Thyroid gland (tissue), 4 donors: ENCODE measurements around the gene SLC9A1.

ENCODE experiments used
- CTCF ChIP-seq, 6 experiments: fragments of 200-600 bp in 3 of 6; fragments of 450-650 bp in 3 of 6; sonication (generic) in 3 of 6; IDR thresholded peaks; one replicate each; pipeline ENCODE4 v1.5.1; 2016 to 2019; ENCODE audit warnings: antibody characterized with exemption in 6 of 6, mild to moderate bottlenecking in 2 of 6, inconsistent platforms in 1 of 6, moderate library complexity in 1 of 6
- POLR2A ChIP-seq, 2 donors: fragments of 450-650 bp; IDR thresholded peaks; one replicate each; pipeline ENCODE4 v1.6.1; 2017; ENCODE audit warnings: antibody characterized with exemption in 2 of 2, mild to moderate bottlenecking in 2 of 2, moderate library complexity in 1 of 2

DNA sequence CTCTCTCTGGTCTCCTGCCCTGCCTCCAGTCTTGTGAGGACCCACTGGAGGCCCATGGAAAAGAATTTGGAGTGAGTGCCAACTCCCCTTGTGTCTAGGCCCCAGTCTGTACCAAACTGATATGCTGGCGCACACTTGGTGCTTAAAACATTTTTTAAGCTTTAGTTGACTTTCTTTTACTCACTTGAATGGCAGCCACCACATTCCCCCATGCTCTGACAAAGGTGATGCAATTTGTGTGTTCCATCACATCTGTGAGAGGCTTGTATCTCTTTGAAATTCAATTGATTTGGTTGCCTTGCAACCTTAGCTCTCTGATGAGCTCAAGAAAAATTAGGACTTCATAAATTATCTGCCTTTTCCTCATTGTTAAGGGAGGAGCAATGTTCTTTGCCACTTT lies 49.0 kb upstream of the SLC9A1 start:
- TF ChIP-seq CTCF (IDR thresholded peaks at IDR 0.05), result no peak
- TF ChIP-seq POLR2A (IDR thresholded peaks at IDR 0.05), result no peak
